Measurements from ENCODE around the gene CYSLTR1.
"Not testable (repeated sequence)": the region's sequence is repeated elsewhere in the genome, so short reads cannot be mapped to it uniquely, and the experiment has no call there.

CYSLTR1 gene

GRCh38 chrX:78283511-78283910, 43.9 kb downstream of the CYSLTR1 start:
- TF ChIP-seq, protein P1, sequence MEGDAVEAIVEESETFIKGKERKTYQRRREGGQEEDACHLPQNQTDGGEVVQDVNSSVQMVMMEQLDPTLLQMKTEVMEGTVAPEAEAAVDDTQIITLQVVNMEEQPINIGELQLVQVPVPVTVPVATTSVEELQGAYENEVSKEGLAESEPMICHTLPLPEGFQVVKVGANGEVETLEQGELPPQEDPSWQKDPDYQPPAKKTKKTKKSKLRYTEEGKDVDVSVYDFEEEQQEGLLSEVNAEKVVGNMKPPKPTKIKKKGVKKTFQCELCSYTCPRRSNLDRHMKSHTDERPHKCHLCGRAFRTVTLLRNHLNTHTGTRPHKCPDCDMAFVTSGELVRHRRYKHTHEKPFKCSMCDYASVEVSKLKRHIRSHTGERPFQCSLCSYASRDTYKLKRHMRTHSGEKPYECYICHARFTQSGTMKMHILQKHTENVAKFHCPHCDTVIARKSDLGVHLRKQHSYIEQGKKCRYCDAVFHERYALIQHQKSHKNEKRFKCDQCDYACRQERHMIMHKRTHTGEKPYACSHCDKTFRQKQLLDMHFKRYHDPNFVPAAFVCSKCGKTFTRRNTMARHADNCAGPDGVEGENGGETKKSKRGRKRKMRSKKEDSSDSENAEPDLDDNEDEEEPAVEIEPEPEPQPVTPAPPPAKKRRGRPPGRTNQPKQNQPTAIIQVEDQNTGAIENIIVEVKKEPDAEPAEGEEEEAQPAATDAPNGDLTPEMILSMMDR (IDR thresholded peaks at IDR 0.05; ENCODE audit: control extremely low read depth, extremely low read depth, low read depth, missing control alignments): no peak
- POLR2A ChIA-PET: no interaction called here
- DNase-seq (ENCODE audit: extremely low spot score): no peak
- CTCF ChIA-PET: no interaction called here

- ChIA-PET CTCF (no interaction called here), POLR2A (no interaction called here)
- no peak for DNase-seq (ENCODE audit: extremely low spot score)
These were observed 90.3 kb downstream of the CYSLTR1 start for GRCh38 chrX:78237127-78237526.

GRCh38 chrX:78226047-78226446, 101.4 kb downstream of the CYSLTR1 start:
- CTCF ChIA-PET; POLR2A ChIA-PET; DNase-seq (ENCODE audit: extremely low spot score): not testable (repeated sequence)

More at GRCh38 chrX:78237127-78237526, 90.3 kb downstream of the CYSLTR1 start:
- TF ChIP-seq, protein P1 (IDR thresholded peaks at IDR 0.05; ENCODE audit: control extremely low read depth, extremely low read depth, low read depth, missing control alignments): no peak
